Mucosa of rectum (tissue), 2 donors: ENCODE measurements around the gene DMD.

Experiments used
- H3K27ac ChIP-seq, 2 donors: one replicate each; pipeline ENCODE4 v1.7.0; 2013; ENCODE audit warnings: inconsistent platforms in 2 of 2, low read depth in 2 of 2, low read length in 2 of 2
- H3K27me3 ChIP-seq, 2 donors: one replicate each; pipeline ENCODE4 v1.7.0; 2013; ENCODE audit warnings: low read length in 2 of 2; ENCODE audit not compliant: control insufficient read depth in 2 of 2, insufficient read depth in 2 of 2
- H3K36me3 ChIP-seq, 2 donors: one replicate each; pipeline ENCODE4 v1.7.0; 2013; ENCODE audit warnings: low read length in 2 of 2; ENCODE audit not compliant: control insufficient read depth in 2 of 2, insufficient read depth in 2 of 2
- H3K4me1 ChIP-seq, 2 donors: one replicate each; pipeline ENCODE4 v1.7.0; 2013; ENCODE audit warnings: low read length in 2 of 2, mild to moderate bottlenecking in 1 of 2; ENCODE audit not compliant: control insufficient read depth in 2 of 2, insufficient read depth in 2 of 2
- H3K4me3 ChIP-seq, 2 donors: one replicate each; pipeline ENCODE4 v1.7.0; 2013; ENCODE audit warnings: low read length in 2 of 2
- H3K9ac ChIP-seq, 2 donors: one replicate each; pipeline ENCODE4 v1.7.0; 2013; ENCODE audit warnings: low read length in 2 of 2, low read depth in 1 of 2, mild to moderate bottlenecking in 1 of 2
- H3K9me3 ChIP-seq, 2 donors: one replicate each; pipeline ENCODE4 v1.7.0; 2013; ENCODE audit warnings: low read length in 2 of 2; ENCODE audit not compliant: control insufficient read depth in 2 of 2
- donor health status: healthy.
- donor health status: Normal muscosa, but diverticular disease.

The DMD gene

DNA sequence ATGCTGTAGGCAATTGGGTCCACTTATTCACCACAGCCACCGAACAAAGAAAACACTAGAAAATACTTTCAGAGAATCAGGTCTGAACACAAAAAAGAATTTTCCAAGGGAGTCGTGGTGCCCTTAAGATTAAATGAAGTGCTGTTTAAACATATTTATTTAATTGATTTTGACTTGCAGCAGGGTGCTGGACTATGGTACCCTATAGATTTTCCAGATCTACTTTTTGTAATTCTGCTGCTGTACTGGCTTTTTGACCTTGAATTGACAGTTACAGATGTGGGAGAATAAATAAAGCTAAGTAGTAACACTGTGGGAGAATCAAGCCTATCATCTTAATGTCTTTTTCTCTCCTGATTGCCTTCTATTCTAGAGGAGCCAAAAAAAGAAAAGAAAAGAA lies 1404.2 kb downstream of the DMD start:
- H3K27ac ChIP-seq = no peak overlapping the region
- no peaks in the 10 kb centered on the region for H3K4me1 ChIP-seq
- no peaks in the 10 kb centered on the region for H3K27me3 ChIP-seq
- no peak overlapping the region for H3K4me3 ChIP-seq
- no peaks in the 10 kb centered on the region for H3K36me3 ChIP-seq
- no peak overlapping the region for H3K9ac ChIP-seq
- H3K9me3 ChIP-seq = no peaks in the 10 kb centered on the region

DNA sequence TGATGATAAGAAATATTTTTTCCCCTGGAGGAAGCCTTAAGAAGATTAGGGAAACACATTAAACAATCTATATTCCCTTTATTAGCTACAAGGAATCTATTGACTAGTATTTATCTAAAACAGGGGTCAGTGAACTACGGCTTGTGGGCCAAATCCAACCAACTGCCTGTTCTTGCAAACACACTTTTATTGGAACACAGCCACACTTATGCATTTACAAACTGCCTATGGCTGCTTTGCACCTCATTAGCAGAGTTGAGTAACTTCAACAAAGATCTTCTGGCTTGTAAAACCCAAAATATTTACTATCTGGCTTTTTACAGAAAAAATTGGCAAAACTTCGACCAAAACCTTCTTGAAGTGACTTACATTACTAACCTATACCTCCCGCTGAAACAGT lies 1405.6 kb downstream of the DMD start:
- no peaks in the 10 kb centered on the region for H3K4me1 ChIP-seq

DNA sequence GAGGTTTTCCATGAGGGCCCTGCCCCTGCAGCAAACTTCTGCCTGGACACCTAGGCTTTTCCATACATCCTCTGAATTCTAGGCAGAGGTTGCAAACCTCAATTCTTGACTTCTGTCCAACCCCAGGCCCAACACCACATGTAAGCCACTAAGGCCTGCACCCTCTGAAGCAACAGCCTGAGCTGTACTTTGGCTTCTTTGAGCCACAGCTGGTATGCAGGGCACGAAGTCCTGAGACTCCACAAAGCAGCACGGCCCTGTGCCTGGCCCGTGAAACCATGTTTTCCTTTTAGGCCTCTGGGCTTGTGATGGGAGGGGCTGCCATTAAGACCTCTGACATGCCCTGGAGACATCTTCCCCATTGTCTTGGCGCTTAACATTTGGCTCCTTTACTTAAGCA lies 1411.1 kb downstream of the DMD start:
- Histone ChIP-seq H3K4me1 (no peaks in the 10 kb centered on the region), H3K36me3 (no peaks in the 10 kb centered on the region), H3K27ac (no peak overlapping the region), H3K4me3 (no peak overlapping the region), H3K9ac (no peak overlapping the region), H3K9me3 (no peaks in the 10 kb centered on the region), H3K27me3 (no peaks in the 10 kb centered on the region)

More for the DNA sequence above, 1405.6 kb downstream of the DMD start:
- Histone ChIP-seq H3K9me3 (no peaks in the 10 kb centered on the region), H3K4me3 (no peak overlapping the region), H3K27me3 (no peaks in the 10 kb centered on the region), H3K36me3 (no peaks in the 10 kb centered on the region), H3K27ac (no peak overlapping the region), H3K9ac (no peak overlapping the region)

DNA sequence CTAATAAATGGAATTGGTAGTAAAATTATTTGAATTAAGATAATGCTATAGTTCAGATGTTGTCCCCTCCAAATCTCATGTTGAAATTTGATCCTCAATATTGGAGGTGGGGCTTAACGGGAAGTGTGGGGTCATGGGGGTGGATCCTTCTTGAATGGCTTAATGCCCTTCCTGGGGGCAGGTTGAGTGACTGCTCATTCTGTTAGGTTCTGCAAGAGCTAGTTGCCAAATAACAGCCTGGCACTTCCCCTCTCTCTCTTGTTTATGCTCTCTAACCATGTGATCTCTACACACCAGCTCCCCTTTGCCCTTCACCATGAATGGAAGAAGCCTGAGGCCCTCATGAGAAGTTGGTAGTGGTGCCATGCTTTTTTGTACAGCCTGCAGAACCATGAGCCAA lies 1414.7 kb downstream of the DMD start:
- H3K36me3 ChIP-seq = no peaks in the 10 kb centered on the region

DNA sequence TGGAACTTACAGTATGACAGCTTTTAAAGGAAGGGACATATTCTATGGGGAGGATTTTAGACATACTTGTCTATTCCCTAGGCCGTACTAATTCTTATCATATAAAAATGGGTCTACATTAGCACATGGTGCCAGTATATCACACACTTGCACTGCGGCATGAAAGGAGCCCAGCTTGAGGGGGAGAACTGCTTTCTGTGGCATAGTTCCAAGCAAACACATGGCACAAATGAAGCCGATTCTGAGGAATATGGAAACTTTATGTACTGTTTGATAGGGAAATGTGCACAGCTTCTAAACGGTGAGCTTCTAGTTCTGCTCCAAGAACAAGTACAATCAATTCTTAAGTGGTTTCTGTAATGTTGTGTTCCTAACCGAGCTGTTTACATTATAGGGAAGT lies 1463.9 kb downstream of the DMD start:
- no peak overlapping the region for H3K9ac ChIP-seq
- H3K4me1 ChIP-seq = no peaks in the 10 kb centered on the region
- no peaks in the 10 kb centered on the region for H3K9me3 ChIP-seq
- H3K27ac ChIP-seq = no peak overlapping the region
- no peak overlapping the region for H3K4me3 ChIP-seq
- no peaks in the 10 kb centered on the region for H3K27me3 ChIP-seq
- no peaks in the 10 kb centered on the region for H3K36me3 ChIP-seq

More for the DNA sequence above, 1414.7 kb downstream of the DMD start:
- H3K9me3 ChIP-seq = no peaks in the 10 kb centered on the region
- H3K27ac ChIP-seq = no peak overlapping the region
- no peak overlapping the region for H3K4me3 ChIP-seq
- H3K9ac ChIP-seq = no peak overlapping the region
- no peaks in the 10 kb centered on the region for H3K4me1 ChIP-seq
- H3K27me3 ChIP-seq = no peaks in the 10 kb centered on the region

DNA sequence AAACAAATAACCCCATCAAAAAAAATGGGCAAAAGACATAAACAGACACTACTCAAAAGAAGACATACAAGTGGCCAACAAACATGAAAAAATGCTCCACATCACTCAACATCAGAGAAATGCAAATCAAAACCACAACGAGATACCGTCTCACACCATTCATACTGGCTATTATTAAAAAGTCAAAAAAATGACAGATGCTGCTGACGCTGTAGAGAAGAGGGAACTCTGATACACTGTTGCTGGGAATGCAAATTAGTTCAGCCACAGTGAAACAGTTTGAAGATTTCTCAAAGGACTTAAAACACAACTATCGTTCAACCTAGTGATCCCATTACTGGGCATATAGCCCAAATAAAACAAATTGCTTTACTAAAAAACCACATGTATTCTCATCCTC lies 1468.3 kb downstream of the DMD start:
- Histone ChIP-seq H3K4me3 (no peak overlapping the region), H3K27ac (no peak overlapping the region), H3K4me1 (no peaks in the 10 kb centered on the region), H3K27me3 (no peaks in the 10 kb centered on the region), H3K9me3 (no peaks in the 10 kb centered on the region), H3K9ac (no peak overlapping the region), H3K36me3 (no peaks in the 10 kb centered on the region)

DNA sequence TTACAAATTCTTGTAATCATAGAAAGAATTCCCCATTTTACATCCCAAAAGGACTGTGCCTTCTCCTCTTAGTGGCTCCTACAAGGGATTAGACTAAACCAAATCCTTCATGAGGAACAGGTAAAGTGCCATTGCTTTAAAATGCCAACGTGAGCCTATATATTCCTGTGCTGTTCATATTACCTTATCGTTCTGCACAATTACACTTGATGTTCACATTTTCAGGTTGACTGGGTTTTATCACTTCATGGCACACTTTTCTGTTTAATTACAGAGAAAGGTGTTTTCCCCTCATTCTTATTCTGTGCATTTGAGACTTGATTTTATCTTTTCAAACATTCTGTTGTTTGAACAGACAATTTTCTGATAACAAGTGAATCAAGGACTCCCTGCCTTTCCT lies 1493.9 kb downstream of the DMD start:
- H3K4me3 ChIP-seq = no peak overlapping the region
- no peak overlapping the region for H3K27ac ChIP-seq
- H3K4me1 ChIP-seq = no peaks in the 10 kb centered on the region
- H3K9ac ChIP-seq = no peak overlapping the region
- no peaks in the 10 kb centered on the region for H3K27me3 ChIP-seq
- H3K9me3 ChIP-seq = no peaks in the 10 kb centered on the region
- H3K36me3 ChIP-seq = no peaks in the 10 kb centered on the region

DNA sequence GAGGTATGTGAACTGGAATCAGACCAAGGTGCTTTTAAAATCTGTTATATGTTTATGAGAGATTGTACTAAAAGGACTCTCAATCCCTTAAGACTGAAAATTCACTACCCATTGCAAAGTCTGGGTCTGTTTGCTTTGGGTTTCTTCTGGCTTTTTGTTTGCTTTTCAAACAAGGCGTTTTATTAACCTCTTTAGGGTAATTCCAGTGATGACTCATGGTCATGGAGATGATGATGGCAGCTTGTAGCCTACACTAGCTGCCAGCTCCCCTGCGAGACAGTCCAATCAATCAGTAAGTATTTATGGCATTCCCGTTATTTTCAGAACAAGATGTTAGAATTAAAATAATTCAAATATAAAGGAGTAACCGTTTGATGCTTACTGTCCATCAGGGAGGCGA lies 1495.7 kb downstream of the DMD start:
- Histone ChIP-seq H3K4me3 (no peak overlapping the region), H3K4me1 (no peaks in the 10 kb centered on the region), H3K27ac (no peak overlapping the region), H3K9ac (no peak overlapping the region), H3K27me3 (no peaks in the 10 kb centered on the region), H3K9me3 (no peaks in the 10 kb centered on the region), H3K36me3 (no peaks in the 10 kb centered on the region)

DNA sequence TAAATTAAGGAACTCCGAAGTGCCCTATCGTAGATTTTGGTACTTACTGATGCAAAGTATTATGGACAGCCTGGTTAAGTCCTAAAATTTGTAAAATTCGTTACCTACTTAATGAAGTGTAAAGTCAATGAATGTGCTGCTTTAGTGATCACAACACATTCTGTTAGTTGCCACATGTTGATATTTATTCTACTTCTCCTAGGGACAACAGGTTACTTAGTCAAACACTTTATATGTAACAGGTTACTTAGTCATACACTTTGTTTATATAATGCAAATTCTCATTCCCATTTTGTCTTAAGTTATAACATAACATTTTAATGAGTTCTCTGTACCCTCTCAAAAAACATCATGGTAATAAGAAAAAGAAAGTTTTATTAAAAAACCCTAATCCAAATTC lies 1496.6 kb downstream of the DMD start:
- Histone ChIP-seq H3K27ac (no peak overlapping the region), H3K4me1 (no peaks in the 10 kb centered on the region), H3K9ac (no peak overlapping the region), H3K4me3 (no peak overlapping the region), H3K27me3 (no peaks in the 10 kb centered on the region), H3K9me3 (no peaks in the 10 kb centered on the region), H3K36me3 (no peaks in the 10 kb centered on the region)

DNA sequence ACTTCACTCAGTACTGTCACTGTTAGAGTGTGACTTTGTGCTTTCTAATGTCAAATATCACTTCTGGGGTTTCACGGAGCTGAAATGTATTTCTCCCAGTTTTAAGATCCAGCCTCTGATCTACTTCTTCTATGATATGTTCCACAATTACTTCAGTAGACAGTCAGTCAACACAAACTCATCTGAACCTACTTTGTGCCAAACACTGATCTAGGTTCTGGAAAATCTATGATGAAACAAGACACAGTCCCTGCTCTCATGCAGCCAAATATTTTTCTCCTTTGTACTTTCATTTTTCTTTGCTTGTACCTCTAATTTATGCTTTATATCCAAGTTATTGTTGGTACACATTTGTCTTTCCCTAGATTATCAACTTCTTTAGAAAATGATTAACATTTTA lies 1498.2 kb downstream of the DMD start:
- H3K4me3 ChIP-seq = no peak overlapping the region
- no peaks in the 10 kb centered on the region for H3K4me1 ChIP-seq
- no peaks in the 10 kb centered on the region for H3K9me3 ChIP-seq
- H3K27ac ChIP-seq = no peak overlapping the region
- H3K36me3 ChIP-seq = no peaks in the 10 kb centered on the region
- no peaks in the 10 kb centered on the region for H3K27me3 ChIP-seq
- no peak overlapping the region for H3K9ac ChIP-seq

DNA sequence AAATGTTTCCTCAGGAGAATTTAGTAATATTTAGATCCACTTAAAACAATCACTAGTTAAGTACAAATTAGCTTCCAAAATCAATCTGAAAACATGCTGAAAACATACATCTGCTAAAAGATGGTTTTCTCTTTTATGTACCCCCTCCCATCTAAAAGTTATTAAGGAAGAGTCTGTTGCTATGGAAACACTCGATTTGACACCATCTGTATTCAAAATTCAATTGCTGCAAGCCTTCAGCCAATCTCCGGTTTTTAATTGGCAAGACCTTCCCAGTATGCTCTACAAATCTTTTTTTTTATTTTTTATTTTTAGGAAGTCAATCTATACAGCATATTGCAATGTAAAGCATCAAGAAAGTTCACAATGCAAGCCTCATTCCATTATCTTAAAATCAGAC lies 1500.2 kb downstream of the DMD start:
- no peak overlapping the region for H3K27ac ChIP-seq
- H3K4me1 ChIP-seq = no peaks in the 10 kb centered on the region
- H3K36me3 ChIP-seq = no peaks in the 10 kb centered on the region
- no peaks in the 10 kb centered on the region for H3K9me3 ChIP-seq
- H3K4me3 ChIP-seq = no peak overlapping the region
- H3K27me3 ChIP-seq = no peaks in the 10 kb centered on the region
- no peak overlapping the region for H3K9ac ChIP-seq
